HUES64 (cell line): ENCODE results near the gene CEP131.

Experiments used
- H3K27ac ChIP-seq: 2 replicates; pipeline ENCODE4 v1.7.0; 2013; ENCODE audit warnings: low read depth, low read length, inconsistent platforms
- H3K27me3 ChIP-seq: 2 replicates; pipeline ENCODE4 v1.6.1; 2013; ENCODE audit warnings: mild to moderate bottlenecking, low read length; ENCODE audit not compliant: insufficient read depth
- H3K36me3 ChIP-seq: 2 replicates; pipeline ENCODE4 v1.6.1; 2013; ENCODE audit warnings: mild to moderate bottlenecking, low read length; ENCODE audit not compliant: insufficient read depth
- H3K4me1 ChIP-seq: 2 replicates; pipeline ENCODE4 v1.6.1; 2013; ENCODE audit warnings: mild to moderate bottlenecking, low read length, moderate library complexity; ENCODE audit not compliant: insufficient read depth
- H3K4me3 ChIP-seq: 2 replicates; pipeline ENCODE4 v1.5.1; 2013; ENCODE audit warnings: mild to moderate bottlenecking, low read length, moderate library complexity
- H3K9ac ChIP-seq: 2 replicates; pipeline ENCODE4 v1.6.1; 2013; ENCODE audit warnings: mild to moderate bottlenecking, low read depth, low read length
- H3K9me3 ChIP-seq: 2 replicates; pipeline ENCODE4 v1.6.1; 2013; ENCODE audit warnings: low read depth, low read length; ENCODE audit not compliant: insufficient read depth
- WGBS: fragments of 150-250, 120-280 bp; methylation state at CpG from one replicate; pipeline ENCODE4 v1.1.7; 2013; ENCODE audit warnings: missing lambda C conversion rate; 5-methylcytosine and 5-hydroxymethylcytosine counted together

CEP131 gene

DNA sequence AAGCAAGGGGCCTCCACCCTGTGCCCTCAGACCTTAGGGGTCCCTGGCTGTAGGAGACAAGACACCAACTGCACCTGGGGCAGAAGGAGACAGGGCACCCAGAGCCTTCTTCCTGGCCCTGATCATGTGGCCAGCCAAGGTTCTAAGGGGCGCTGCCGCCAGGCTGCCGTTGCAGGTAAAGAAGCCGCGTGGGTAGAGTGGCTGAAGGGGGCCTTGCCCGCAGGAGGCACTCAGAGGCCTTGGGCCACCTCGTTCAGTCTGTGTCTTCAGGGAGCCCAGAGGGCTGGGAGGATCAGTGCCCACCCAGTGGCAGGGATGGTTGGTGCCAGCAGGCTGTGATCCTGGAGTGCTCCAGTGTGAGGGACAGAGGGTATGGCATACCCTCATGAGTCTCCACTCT, 55.1 kb downstream of the CEP131 start:
- Histone ChIP-seq H3K4me1 (no peaks in the 10 kb centered on the region), H3K27me3 (peaks cover 7% of the 10 kb centered on the region), H3K9me3 (no peaks in the 10 kb centered on the region), H3K27ac (no peak overlapping the region), H3K9ac (no peak overlapping the region), H3K4me3 (no peak overlapping the region), H3K36me3 (no peaks in the 10 kb centered on the region)
- WGBS, result 92% methylated on average over 7 of the region's 7 CpGs

DNA sequence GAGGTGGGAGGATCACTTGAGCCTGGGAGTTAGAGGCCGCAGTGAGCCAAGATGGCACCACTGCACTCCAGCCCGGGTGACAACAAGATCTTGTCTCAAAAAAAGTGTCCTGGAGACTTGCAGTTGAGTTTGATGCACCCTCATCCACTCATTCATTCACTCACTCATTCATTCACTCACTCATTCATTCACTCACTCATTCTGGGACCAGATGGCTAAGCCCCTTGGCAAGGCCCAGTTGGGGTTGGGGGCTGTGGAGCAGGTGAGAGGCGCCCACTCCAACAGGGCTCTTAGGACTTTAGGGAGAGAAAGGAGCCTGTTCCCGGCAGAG, 55.6 kb downstream of the CEP131 start:
- WGBS, result 96% methylated on average over 4 of the region's 4 CpGs
- Histone ChIP-seq H3K27ac (no peak overlapping the region), H3K9me3 (no peaks in the 10 kb centered on the region), H3K36me3 (no peaks in the 10 kb centered on the region), H3K4me1 (no peaks in the 10 kb centered on the region), H3K9ac (no peak overlapping the region), H3K4me3 (no peak overlapping the region), H3K27me3 (peaks cover 7% of the 10 kb centered on the region)

DNA sequence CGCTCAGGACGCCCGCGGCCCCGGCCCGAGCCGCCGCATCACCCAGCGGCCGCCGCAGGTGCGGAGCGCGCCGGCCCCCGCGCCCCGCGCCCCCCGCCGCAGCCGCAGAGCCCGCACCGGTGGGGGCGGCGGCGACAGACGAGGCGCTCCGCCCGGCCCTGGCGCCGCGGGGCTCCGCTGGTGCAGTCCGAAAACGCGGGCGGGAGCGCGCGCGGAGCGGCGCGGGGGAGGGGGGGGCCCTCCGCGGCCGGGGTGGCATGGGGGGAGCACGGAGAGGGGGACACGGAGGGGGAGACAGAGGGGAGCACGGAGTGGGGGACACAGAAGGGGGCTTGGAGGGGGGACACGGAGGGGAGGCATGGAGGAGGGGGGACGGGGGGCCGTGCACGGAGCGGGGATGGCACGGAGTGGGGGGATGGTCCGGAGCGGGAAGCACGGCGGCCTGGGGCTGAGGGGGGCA, 56.7 kb downstream of the CEP131 start, which contains the start of gene AATK:
AATK (minus strand) TSS at position 189 of the 460 bp plus-strand sequence. CDS start 229 bp downstream, outside the sequence.
- no peak within 1 kb of the TSS for H3K27ac ChIP-seq
- H3K27me3 ChIP-seq, result peaks cover 7% of the 10 kb centered on the region
- H3K4me1 ChIP-seq, result no peaks in the 10 kb centered on the region
- H3K9ac ChIP-seq, result 0 out of 2 replicates have a peak within 1 kb of the TSS, but pooled peaks have one; percentile 7
- H3K9me3 ChIP-seq, result no peaks in the 10 kb centered on the region
- H3K4me3 ChIP-seq, result peak within 1 kb of the TSS; percentile 48
- no peaks in the 10 kb centered on the region for H3K36me3 ChIP-seq
- 1% methylated on average over 38 of the region's 62 CpGs for WGBS

DNA sequence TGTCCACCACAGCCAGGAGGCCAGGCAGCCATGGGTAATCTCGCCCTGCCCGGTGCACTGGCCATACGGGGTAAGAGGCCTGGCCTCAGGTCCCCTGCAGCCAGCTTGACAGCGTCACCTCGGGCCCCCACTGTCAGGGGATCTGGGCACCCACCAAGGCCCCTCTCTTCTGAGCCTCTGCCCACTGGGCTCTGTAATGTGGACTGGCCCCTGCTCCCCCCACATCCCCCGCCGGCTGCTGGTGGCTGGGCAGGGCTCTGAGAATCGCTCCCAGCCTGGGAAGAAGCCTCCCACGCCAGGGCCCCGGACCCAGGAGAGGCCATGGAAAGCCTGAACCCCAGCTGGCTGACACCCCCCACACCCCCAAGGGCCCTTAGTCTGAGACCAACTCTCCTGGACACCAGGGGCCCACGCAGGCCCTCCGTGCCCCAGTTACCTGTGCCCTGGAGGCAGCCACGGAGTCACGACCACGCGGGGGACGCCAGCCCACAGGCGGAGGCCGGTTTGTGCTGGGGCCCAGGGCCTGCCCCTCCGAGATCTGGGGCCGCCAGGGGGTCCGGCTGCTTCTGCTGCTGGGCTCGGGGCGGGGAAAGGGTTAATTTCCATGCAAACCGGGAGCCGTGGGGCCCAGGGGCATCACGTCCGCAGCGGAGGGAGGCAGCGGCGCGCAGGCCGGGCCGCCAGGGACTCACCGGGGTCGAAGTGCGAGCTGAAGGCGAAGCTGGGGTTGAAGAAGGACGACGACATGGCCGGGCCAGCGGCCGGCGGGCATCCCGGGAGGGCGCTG, 57.3 kb downstream of the CEP131 start, which contains the start of gene PVALEF:
PVALEF (plus strand) TSS at position 262 of the 787 bp plus-strand sequence. CDS start 15,720 bp downstream, outside the sequence.
- Histone ChIP-seq H3K4me1 (no peaks in the 10 kb centered on the region), H3K27ac (no peak within 1 kb of the TSS), H3K36me3 (no peaks in the 10 kb centered on the region), H3K27me3 (peaks cover 7% of the 10 kb centered on the region), H3K9me3 (no peaks in the 10 kb centered on the region), H3K9ac (peak within 1 kb of the TSS; percentile 7; the same call in 1 of the 2 replicates), H3K4me3 (peak within 1 kb of the TSS; percentile 48)
- 27% methylated on average over 46 of the region's 46 CpGs for WGBS

DNA sequence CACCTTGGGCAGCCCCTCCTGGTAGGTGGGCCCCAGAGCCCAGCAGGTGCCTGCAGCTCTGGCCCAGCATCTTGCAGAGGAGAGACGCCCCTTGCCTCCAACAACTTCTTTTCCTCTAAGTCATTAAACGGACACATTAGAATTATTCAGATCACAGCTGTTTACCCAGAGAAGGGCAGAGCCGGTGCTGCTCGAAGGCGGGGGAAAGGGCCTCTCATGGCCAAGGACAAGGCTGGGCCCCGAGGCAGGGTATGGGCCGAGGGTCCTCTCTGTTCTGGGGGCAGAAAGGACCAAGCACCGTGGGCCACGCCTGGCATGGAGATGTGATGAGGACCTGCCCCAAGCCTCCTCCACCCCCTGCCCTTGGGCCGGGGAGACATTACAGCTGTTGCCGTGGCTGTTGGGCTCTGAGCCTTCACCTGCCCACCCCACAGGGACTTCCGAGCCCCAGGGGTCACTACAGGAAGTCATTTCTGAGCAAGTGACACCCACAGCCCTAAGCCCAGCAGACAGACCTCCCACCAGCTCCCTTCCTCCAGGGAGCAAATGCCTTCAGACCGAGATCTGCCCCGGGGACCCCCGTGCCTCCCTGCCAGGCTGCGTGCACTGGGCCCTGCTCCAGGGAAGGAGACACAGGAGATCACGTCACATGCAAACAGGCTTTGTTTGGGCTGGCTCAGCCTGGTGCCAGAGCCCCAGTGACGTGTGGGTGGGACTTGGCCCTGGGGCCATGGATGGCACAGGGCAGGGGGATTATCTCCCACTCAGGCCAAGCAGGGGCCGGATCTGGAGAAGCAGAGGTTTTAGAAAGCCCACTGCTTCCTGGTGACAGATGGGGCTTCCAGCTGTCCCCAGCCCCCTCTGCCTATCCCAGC, 58.2 kb downstream of the CEP131 start:
- no peaks in the 10 kb centered on the region for H3K9me3 ChIP-seq
- no peak overlapping the region for H3K27ac ChIP-seq
- no peak overlapping the region; the same call in 1 of the 2 replicates for H3K9ac ChIP-seq
- H3K4me1 ChIP-seq, result no peaks in the 10 kb centered on the region
- peaks cover 7% of the 10 kb centered on the region for H3K27me3 ChIP-seq
- H3K36me3 ChIP-seq, result no peaks in the 10 kb centered on the region
- no peak overlapping the region for H3K4me3 ChIP-seq
- whole genome bisulfite sequencing, result 79% methylated on average over 19 of the region's 19 CpGs

DNA sequence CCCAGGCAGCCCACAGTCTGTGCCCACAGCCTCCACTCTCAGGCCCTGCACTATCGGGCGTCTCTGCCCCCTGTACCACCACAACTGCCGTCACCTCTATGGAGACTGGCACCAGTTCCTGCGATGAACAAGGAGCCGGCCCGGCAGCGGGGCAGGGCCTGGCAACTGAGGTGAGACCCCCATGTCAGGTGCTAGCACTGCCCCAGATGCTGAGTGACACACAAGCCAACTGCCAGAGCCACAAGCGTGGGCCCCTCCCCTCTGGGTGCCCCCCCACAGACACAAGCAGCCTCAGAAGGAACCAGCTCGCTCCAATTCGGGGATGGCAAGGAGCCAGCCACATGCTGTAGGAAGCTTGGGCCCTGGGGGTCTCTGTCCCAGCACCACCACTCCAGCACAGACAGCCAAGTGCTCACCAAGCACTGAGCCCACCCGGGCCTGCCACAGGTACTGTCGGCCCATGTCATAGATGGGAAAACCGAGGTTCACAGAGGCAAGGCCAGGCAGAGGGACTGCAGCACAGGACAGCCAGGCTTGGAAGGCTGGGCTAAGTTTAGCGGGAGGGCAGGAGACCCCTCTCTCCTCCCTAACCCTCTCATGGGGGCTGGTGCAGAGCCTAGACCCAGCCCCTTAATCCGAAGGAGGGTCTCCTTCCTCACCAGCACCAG, 58.9 kb downstream of the CEP131 start:
- no peaks in the 10 kb centered on the region for H3K9me3 ChIP-seq
- peaks cover 7% of the 10 kb centered on the region for H3K27me3 ChIP-seq
- no peaks in the 10 kb centered on the region for H3K36me3 ChIP-seq
- H3K4me3 ChIP-seq, result no peak overlapping the region
- 92% methylated on average over 15 of the region's 15 CpGs for WGBS
- H3K4me1 ChIP-seq, result no peaks in the 10 kb centered on the region
- no peak overlapping the region for H3K9ac ChIP-seq
- no peak overlapping the region for H3K27ac ChIP-seq

DNA sequence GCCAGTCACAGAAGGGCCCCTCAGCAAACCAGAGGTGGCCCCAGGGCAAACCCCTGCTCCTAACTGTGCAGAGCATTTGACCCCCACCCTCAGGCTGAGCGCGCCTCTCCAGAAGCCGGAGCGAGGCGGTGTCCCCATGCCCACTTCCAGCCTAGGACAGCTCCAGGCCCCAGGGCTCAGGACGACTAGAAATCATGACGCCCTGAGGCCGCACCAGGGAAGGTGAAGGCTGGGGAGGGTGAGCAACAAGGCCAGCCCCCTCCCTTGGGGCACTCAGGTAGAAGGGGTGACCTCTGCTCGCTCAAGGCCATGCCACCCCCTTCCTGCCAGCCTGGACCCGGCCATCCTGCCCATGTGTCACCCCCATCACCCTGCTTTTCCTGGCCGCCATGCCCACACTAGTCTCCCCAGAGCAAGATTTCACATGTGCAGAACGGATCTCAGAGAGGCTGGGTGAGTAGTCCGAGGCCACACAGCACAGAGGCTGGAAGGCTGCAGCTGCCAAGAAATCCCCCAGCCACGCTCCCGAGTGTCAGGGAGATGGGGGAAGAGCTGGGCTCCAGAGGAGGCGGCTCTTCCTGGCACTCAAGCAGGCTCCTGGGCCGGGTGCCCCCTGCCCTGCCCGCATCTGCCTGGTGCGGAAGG, 59.6 kb downstream of the CEP131 start:
- H3K27ac ChIP-seq, result no peak overlapping the region
- WGBS, result 87% methylated on average over 19 of the region's 19 CpGs
- no peaks in the 10 kb centered on the region for H3K36me3 ChIP-seq
- H3K9ac ChIP-seq, result no peak overlapping the region
- H3K27me3 ChIP-seq, result peaks cover 7% of the 10 kb centered on the region
- H3K9me3 ChIP-seq, result no peaks in the 10 kb centered on the region
- no peak overlapping the region for H3K4me3 ChIP-seq
- no peaks in the 10 kb centered on the region for H3K4me1 ChIP-seq

DNA sequence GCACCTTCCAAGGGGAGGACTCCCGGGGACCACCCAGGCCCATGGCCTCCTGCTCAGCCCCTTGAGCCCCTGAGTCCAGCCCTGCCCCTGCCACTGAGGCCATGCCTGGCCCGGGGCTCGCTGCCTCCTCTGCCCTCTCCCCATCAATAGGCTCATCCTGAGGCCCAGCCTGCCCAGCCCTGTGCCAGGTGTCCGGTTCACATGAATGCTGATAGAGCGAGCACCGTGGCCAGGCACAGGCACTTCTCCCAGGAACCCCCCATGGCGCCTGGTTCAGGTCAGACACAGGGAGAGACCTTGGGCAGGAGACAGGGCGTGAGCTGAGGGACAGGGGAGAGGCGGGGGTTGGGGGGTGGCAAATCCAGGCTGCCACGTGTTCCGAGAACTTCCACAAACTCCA, 60.3 kb downstream of the CEP131 start:
- WGBS, result 92% methylated on average over 11 of the region's 11 CpGs
- Histone ChIP-seq H3K27ac (no peak overlapping the region), H3K4me1 (no peaks in the 10 kb centered on the region), H3K9ac (no peak overlapping the region), H3K9me3 (no peaks in the 10 kb centered on the region), H3K4me3 (no peak overlapping the region), H3K27me3 (peaks cover 7% of the 10 kb centered on the region), H3K36me3 (no peaks in the 10 kb centered on the region)

DNA sequence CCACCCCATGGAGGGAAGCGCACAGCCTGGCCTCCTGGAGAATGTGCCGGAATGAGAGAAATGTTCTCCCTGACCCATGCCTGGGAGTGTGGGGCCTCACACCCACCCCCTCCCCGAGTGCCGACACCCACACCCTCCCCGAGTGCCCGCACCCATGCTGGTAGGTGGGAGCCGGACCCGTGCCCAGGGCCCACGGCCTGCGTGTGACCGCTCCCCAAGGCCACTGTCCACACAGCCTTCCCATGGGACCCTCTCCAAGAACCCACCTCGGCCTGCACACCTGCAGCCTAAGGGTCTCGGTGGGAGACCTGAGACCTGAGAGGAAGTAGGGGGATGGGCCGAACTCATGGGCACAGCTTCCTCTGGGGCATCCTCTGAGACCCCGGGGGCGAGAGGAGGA, 60.8 kb downstream of the CEP131 start:
- Histone ChIP-seq H3K4me1 (no peaks in the 10 kb centered on the region), H3K27ac (no peak overlapping the region), H3K9me3 (no peaks in the 10 kb centered on the region), H3K36me3 (no peaks in the 10 kb centered on the region), H3K27me3 (peaks cover 6% of the 10 kb centered on the region), H3K9ac (no peak overlapping the region), H3K4me3 (no peak overlapping the region)
- WGBS, result 95% methylated on average over 16 of the region's 16 CpGs

DNA sequence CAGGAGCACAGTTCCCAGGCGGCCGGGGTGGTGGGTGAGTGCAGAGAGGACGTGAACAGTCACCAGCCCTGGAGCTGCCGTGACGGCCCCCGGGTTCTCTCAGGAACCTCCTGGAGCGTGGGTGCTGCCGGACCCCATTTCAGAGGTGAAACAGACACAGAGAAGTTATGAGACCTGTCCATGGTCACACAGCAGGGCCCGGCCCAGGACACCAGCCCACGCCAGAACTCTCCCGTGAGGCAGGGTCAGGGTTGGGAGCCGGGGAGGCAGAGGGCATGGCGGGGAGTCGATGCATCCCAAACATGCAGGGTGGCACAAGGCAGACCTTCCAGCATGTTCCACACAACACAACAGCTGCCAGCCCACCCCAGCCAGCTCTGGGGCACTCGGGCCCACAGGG, 61.2 kb downstream of the CEP131 start:
- H3K27ac ChIP-seq, result no peak overlapping the region
- 95% methylated on average over 15 of the region's 15 CpGs for WGBS
- no peak overlapping the region for H3K9ac ChIP-seq
- H3K9me3 ChIP-seq, result no peaks in the 10 kb centered on the region
- H3K4me3 ChIP-seq, result no peak overlapping the region
- peaks cover 1% of the 10 kb centered on the region for H3K27me3 ChIP-seq
- no peaks in the 10 kb centered on the region for H3K36me3 ChIP-seq
- H3K4me1 ChIP-seq, result no peaks in the 10 kb centered on the region
